ENCODE results near the gene SPAG16. TPM values are rescaled to one million over a fixed set of nuclear protein-coding genes. Genes with fewer than 3 reads are reported as not detected.

Gene SPAG16
- total RNA-seq, 1 donor from 2014 or later: 18.7 TPM

DNA sequence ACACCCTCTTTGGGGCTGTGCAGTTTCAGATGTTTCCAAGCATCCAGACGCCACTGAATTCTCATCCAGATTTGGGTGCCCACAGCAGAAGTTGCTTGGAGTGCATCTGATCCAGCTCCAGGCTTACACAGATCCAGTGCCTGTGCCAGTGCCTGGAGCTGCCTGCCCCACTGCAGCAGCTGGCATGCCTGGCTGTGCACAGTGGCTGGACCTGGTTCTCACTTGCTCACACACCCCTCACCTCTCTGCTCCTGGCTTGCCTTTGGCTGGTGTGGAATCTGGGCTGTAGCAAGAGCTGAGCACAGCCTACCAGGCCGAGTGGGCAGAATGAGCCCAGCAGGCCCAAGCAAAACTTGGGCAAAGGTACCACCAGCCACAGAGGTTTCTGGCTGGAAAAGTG lies 137.9 kb downstream of the SPAG16 start:
- Mint-ChIP-seq H3K27me3 (ENCODE audit: low read depth) (no peaks in the 10 kb centered on the region), H3K4me3 (ENCODE audit: unreplicated experiment) (no peak overlapping the region), H3K4me1 (ENCODE audit: low read depth) (no peaks in the 10 kb centered on the region), H3K36me3 (ENCODE audit: low read depth) (no peaks in the 10 kb centered on the region), H3K27ac (ENCODE audit: unreplicated experiment) (no peak overlapping the region), H3K9me3 (ENCODE audit: low read depth) (no peaks in the 10 kb centered on the region)
- no peak for DNase-seq (ENCODE audit: low spot score)
- TF ChIP-seq, protein P1, sequence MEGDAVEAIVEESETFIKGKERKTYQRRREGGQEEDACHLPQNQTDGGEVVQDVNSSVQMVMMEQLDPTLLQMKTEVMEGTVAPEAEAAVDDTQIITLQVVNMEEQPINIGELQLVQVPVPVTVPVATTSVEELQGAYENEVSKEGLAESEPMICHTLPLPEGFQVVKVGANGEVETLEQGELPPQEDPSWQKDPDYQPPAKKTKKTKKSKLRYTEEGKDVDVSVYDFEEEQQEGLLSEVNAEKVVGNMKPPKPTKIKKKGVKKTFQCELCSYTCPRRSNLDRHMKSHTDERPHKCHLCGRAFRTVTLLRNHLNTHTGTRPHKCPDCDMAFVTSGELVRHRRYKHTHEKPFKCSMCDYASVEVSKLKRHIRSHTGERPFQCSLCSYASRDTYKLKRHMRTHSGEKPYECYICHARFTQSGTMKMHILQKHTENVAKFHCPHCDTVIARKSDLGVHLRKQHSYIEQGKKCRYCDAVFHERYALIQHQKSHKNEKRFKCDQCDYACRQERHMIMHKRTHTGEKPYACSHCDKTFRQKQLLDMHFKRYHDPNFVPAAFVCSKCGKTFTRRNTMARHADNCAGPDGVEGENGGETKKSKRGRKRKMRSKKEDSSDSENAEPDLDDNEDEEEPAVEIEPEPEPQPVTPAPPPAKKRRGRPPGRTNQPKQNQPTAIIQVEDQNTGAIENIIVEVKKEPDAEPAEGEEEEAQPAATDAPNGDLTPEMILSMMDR (IDR thresholded peaks at IDR 0.05): no peak

DNA sequence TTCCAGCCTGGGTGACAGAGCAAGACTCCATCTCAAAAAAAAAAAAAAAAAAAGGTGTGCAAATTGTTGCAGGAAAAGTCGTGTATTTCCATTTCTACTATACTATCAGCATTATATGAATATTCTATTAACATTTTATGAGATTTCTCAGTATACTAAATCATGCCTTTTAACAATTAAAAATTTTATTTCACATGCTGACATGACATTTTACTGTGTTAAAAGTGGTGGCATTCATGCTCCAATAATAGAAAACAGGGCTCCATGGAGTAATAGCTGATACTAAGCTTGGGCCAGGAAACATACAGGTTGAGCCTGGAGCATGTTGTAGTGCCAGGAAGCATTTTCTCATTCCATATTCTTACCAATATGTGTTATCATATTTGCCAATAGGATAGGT lies 141.4 kb downstream of the SPAG16 start:
- no peak overlapping the region for H3K4me3 Mint-ChIP-seq (ENCODE audit: unreplicated experiment)
- peaks cover 8% of the 10 kb centered on the region for H3K36me3 Mint-ChIP-seq (ENCODE audit: low read depth)
- H3K9me3 Mint-ChIP-seq (ENCODE audit: low read depth): peaks cover 15% of the 10 kb centered on the region
- TF ChIP-seq, protein P1 (IDR thresholded peaks at IDR 0.05): no peak
- no peaks in the 10 kb centered on the region for H3K27me3 Mint-ChIP-seq (ENCODE audit: low read depth)
- no peak overlapping the region for H3K27ac Mint-ChIP-seq (ENCODE audit: unreplicated experiment)
- DNase-seq (ENCODE audit: low spot score): no peak
- peaks cover 9% of the 10 kb centered on the region for H3K4me1 Mint-ChIP-seq (ENCODE audit: low read depth)

DNA sequence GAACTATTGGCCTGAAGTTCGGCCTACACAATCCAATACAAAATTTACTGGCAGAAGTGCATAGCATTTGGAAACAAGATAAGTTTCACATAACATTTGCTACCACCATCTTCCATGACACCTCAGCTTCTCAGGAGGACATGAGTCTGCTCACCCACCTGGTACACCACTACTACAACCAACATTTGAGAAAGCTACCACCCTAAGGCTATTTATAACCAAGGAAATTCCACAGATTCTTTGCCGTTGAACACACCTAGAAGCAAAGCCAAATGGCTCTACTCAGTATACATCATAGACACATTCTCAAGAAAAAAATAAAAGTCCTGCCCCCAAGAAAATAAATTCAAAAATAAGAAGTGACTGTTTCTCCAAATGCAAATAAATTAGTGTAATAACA lies 145.3 kb downstream of the SPAG16 start:
- Mint-ChIP-seq H3K9me3 (ENCODE audit: low read depth) (peaks cover 32% of the 10 kb centered on the region), H3K27me3 (ENCODE audit: low read depth) (no peaks in the 10 kb centered on the region), H3K36me3 (ENCODE audit: low read depth) (peaks cover 13% of the 10 kb centered on the region), H3K4me3 (ENCODE audit: unreplicated experiment) (no peak overlapping the region), H3K27ac (ENCODE audit: unreplicated experiment) (no peak overlapping the region), H3K4me1 (ENCODE audit: low read depth) (peaks cover 9% of the 10 kb centered on the region)
- no peak for DNase-seq (ENCODE audit: low spot score)
- TF ChIP-seq, protein P1 (IDR thresholded peaks at IDR 0.05): no peak

DNA sequence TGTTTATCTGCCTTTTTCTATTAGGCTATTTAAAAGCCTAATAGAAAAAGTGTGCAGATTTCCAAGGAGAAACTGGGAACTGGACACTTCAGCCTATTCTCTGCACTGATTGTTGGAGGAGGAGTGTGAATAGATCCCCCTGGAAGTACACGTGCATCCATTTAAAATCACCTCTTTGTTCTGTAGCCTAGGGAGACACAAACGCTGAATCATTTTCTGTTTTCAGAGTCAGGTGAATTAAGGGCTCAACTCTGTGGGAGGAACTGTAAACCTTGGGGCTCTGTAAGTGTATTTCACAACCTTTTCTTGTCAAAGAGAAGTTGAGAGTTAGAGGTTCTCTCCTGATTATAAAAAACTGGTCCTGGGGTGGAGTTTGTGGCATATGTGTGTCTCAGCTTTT lies 159.7 kb downstream of the SPAG16 start:
- no peak for DNase-seq (ENCODE audit: low spot score)
- H3K36me3 Mint-ChIP-seq (ENCODE audit: low read depth): peaks cover 2% of the 10 kb centered on the region
- TF ChIP-seq, protein P1 (IDR thresholded peaks at IDR 0.05): no peak
- H3K27me3 Mint-ChIP-seq (ENCODE audit: low read depth): no peaks in the 10 kb centered on the region
- peaks cover 13% of the 10 kb centered on the region for H3K4me1 Mint-ChIP-seq (ENCODE audit: low read depth)
- H3K4me3 Mint-ChIP-seq (ENCODE audit: unreplicated experiment): no peak overlapping the region
- no peak overlapping the region for H3K27ac Mint-ChIP-seq (ENCODE audit: unreplicated experiment)
- peaks cover 30% of the 10 kb centered on the region for H3K9me3 Mint-ChIP-seq (ENCODE audit: low read depth)

DNA sequence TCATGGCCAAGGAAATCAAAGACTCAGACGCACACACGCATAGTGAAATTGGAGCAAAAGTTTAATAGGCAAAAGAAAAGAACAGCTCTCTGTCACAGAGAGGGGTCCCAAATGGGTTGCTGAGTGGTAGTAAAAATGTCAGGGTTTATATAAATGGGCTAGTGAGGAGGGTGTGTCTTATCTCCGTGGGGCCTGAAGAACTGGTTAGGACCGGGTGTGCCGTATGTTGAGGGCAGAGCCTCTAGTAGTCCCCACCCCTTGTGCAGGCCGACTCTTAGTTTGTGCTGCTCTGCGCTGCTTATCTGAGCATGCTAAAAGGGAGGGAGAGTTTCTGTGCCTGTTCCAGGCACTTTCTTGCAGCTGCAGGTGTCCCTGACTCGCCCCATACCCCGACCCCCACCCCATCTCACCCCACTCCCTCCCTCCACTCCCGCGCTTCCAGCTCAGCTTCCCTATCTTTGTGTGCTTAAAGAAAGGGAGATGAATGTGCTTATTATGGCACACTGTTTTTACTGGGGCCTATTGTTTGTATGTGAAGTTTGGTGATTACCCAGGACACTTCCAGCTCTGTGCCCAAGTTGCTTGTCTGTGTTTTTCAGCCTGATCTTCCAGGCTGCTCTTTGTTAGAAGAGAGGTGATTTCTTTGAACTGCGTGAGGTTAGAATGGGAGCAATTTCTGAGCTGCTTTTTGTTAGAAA lies 167.4 kb downstream of the SPAG16 start:
- TF ChIP-seq, protein P1 (IDR thresholded peaks at IDR 0.05): no peak
- Mint-ChIP-seq H3K36me3 (ENCODE audit: low read depth) (peaks cover 7% of the 10 kb centered on the region), H3K4me1 (ENCODE audit: low read depth) (peaks cover 2% of the 10 kb centered on the region), H3K4me3 (ENCODE audit: unreplicated experiment) (no peak overlapping the region), H3K9me3 (ENCODE audit: low read depth) (peaks cover 19% of the 10 kb centered on the region), H3K27ac (ENCODE audit: unreplicated experiment) (no peak overlapping the region), H3K27me3 (ENCODE audit: low read depth) (no peaks in the 10 kb centered on the region)
- DNase-seq (ENCODE audit: low spot score): no peak
